ENCODE measurements around the gene CNTN4.

- TF ChIP-seq EZH2 (IDR thresholded peaks at IDR 0.05; ENCODE audit: low read length) (no peak), CTCF (optimal IDR thresholded peaks at IDR 0.05 in 1 of 3, IDR thresholded peaks at IDR 0.05 in 1 of 3, conservative IDR thresholded peaks at IDR 0.05 in 1 of 3; ENCODE audit: extremely low read depth in 1 of 3, insufficient read depth in 2 of 3, low read length in 3 of 3) (no peak)
These were observed 932.7 kb downstream of the CNTN4 start for GRCh38 chr3:3031326-3031725.

All from keratinocyte (primary cell).